Measurements from ENCODE around the gene ZFYVE19.

DNA sequence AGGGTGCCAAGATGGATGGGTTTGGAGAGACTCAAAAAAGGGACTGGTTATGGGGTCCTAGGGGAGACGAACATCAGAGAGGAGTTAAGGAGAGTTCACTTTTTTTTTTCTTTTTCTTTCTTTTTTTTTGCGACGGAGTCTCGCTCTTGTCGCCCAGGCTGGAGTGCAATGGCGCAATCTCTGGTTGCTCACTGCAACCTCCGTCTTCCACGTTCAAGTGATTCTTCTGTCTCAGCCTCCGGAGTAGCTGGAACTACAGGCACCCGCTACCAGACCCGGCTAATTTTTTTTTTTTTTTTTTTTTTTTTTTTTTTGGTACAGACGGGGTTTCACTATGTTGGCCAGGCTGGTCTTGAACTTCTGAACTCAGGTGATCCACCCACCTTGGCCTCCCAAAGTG is 38.1 kb downstream of the ZFYVE19 start:
- TF ChIP-seq, protein P1, sequence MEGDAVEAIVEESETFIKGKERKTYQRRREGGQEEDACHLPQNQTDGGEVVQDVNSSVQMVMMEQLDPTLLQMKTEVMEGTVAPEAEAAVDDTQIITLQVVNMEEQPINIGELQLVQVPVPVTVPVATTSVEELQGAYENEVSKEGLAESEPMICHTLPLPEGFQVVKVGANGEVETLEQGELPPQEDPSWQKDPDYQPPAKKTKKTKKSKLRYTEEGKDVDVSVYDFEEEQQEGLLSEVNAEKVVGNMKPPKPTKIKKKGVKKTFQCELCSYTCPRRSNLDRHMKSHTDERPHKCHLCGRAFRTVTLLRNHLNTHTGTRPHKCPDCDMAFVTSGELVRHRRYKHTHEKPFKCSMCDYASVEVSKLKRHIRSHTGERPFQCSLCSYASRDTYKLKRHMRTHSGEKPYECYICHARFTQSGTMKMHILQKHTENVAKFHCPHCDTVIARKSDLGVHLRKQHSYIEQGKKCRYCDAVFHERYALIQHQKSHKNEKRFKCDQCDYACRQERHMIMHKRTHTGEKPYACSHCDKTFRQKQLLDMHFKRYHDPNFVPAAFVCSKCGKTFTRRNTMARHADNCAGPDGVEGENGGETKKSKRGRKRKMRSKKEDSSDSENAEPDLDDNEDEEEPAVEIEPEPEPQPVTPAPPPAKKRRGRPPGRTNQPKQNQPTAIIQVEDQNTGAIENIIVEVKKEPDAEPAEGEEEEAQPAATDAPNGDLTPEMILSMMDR (IDR thresholded peaks at IDR 0.05): no peak
- TF ChIP-seq POLR2A (IDR thresholded peaks at IDR 0.05) (no peak), POLR2AphosphoS5 (IDR thresholded peaks at IDR 0.05) (no peak), EP300 (IDR thresholded peaks at IDR 0.05) (no peak)
